GM23338 (cell line): ENCODE measurements around the gene PPM1E. TPM values are rescaled to one million over a fixed set of nuclear protein-coding genes. Genes with fewer than 3 reads are reported as not detected.

Experiments
- ATAC-seq: fragments of 200-7000 bp; cut with Tn5 transposase; 3 replicates; pipeline ENCODE4 v1.9.1; 2020
- DNase-seq: peaks from one replicate; pipeline ENCODE4 v3.0.0-alpha.2; 2015; ENCODE audit warnings: low spot score
- H2AFZ ChIP-seq: fragments of 200-600 bp; sonication (generic); 2 replicates; pipeline ENCODE4 v1.8.0; 2016; ENCODE audit warnings: antibody characterized with exemption, mild to moderate bottlenecking, moderate library complexity
- H3F3A ChIP-seq: fragments of 200-600 bp; sonication (generic); replicated peaks from 2 replicates; pipeline ENCODE4 v1.8.0; 2017; ENCODE audit warnings: antibody characterized with exemption, mixed run types, low read depth
- H3K27ac ChIP-seq: fragments of 200-600 bp; sonication (generic); 2 replicates; pipeline ENCODE4 v1.6.1; 2016; ENCODE audit warnings: low read depth
- H3K27me3 ChIP-seq: fragments of 200-600 bp; sonication (generic); 2 replicates; pipeline ENCODE4 v1.8.0; 2016; ENCODE audit warnings: mild to moderate bottlenecking, mixed run types, moderate library complexity; ENCODE audit not compliant: insufficient read depth
- H3K36me3 ChIP-seq: fragments of 200-600 bp; sonication (generic); 2 replicates; pipeline ENCODE4 v1.8.0; 2016; ENCODE audit warnings: mild to moderate bottlenecking; ENCODE audit not compliant: insufficient read depth
- H3K4me1 ChIP-seq: fragments of 200-600 bp; sonication (generic); 2 replicates; pipeline ENCODE4 v1.8.0; 2016; ENCODE audit warnings: mild to moderate bottlenecking, moderate library complexity; ENCODE audit not compliant: insufficient read depth
- H3K4me2 ChIP-seq: fragments of 200-600 bp; sonication (generic); 2 replicates; pipeline ENCODE4 v1.7.1; 2017; ENCODE audit warnings: mixed run types
- H3K4me3 ChIP-seq: fragments of 200-600 bp; sonication (generic); 2 replicates; pipeline ENCODE4 v1.6.1; 2016; ENCODE audit warnings: mixed run types
- H3K79me2 ChIP-seq: fragments of 200-600 bp; sonication (generic); replicated peaks from 2 replicates; pipeline ENCODE4 v1.8.0; 2017; ENCODE audit warnings: mild to moderate bottlenecking; ENCODE audit not compliant: insufficient read depth
- H3K9me2 ChIP-seq: fragments of 200-600 bp; sonication (generic); 2 replicates; pipeline ENCODE4 v1.8.0; 2017; ENCODE audit not compliant: insufficient read depth
- H4K20me1 ChIP-seq: fragments of 200-600 bp; sonication (generic); replicated peaks from 2 replicates; pipeline ENCODE4 v1.8.0; 2017; ENCODE audit warnings: mild to moderate bottlenecking; ENCODE audit not compliant: insufficient read depth
- H3K27ac Mint-ChIP-seq: 2 replicates; pipeline ENCODE4 v1.8.0; 2020; ENCODE audit warnings: inconsistent platforms, mild to moderate bottlenecking, moderate library complexity, mixed read lengths
- H3K27me3 Mint-ChIP-seq: 3 replicates; pipeline ENCODE4 v1.8.0; 2022; ENCODE audit warnings: low read depth, mild to moderate bottlenecking, moderate library complexity, mixed read lengths, inconsistent platforms; ENCODE audit not compliant: insufficient read depth, poor library complexity
- H3K36me3 Mint-ChIP-seq: 3 replicates; pipeline ENCODE4 v1.8.0; 2021; ENCODE audit warnings: low read depth, mild to moderate bottlenecking, inconsistent platforms, moderate library complexity, mixed read lengths
- H3K4me1 Mint-ChIP-seq: 3 replicates; pipeline ENCODE4 v1.8.0; 2020; ENCODE audit warnings: mild to moderate bottlenecking, inconsistent platforms, mixed read lengths
- H3K4me3 Mint-ChIP-seq: 3 replicates; pipeline ENCODE4 v1.8.0; 2021; ENCODE audit warnings: moderate library complexity, mild to moderate bottlenecking, inconsistent platforms, mixed read lengths
- H3K9me3 Mint-ChIP-seq: 3 replicates; pipeline ENCODE4 v1.8.0; 2020; ENCODE audit warnings: moderate library complexity, mild to moderate bottlenecking, inconsistent platforms, mixed read lengths
- CREB1 ChIP-seq: fragments of 250-450 bp; sonication (Bioruptor Pico); IDR thresholded peaks from 2 replicates; pipeline ENCODE4 v1.5.0; 2020; ENCODE audit warnings: low read depth, mild to moderate bottlenecking, moderate library complexity
- CTCF ChIP-seq, 2 experiments: fragments of 200-600 bp in 1 of 2; sonication (generic) in 1 of 2; conservative IDR thresholded peaks; 2 replicates each; pipeline versions ENCODE4 v1.5.1 to v1.6.1; 2016 to 2017; ENCODE audit warnings: antibody characterized with exemption in 2 of 2, low read depth in 2 of 2, mild to moderate bottlenecking in 2 of 2, moderate library complexity in 1 of 2
- ETS1 ChIP-seq: IDR thresholded peaks from 2 replicates; pipeline ENCODE4 v1.6.1; 2016; ENCODE audit warnings: antibody characterized with exemption
- EZH2 ChIP-seq: fragments of 200-600 bp; sonication (generic); IDR thresholded peaks from one replicate; pipeline ENCODE4 v1.8.0; 2017; ENCODE audit warnings: antibody characterized with exemption, mild to moderate bottlenecking, low read depth; ENCODE audit not compliant: unreplicated experiment
- EZH2phosphoT487 ChIP-seq: fragments of 200-600 bp; sonication (generic); IDR thresholded peaks from one replicate; pipeline ENCODE4 v1.8.1; 2018; ENCODE audit warnings: antibody characterized with exemption; ENCODE audit not compliant: unreplicated experiment
- JUNB ChIP-seq: IDR thresholded peaks from one replicate; pipeline ENCODE4 v1.6.1; 2016; ENCODE audit warnings: antibody characterized with exemption; ENCODE audit not compliant: unreplicated experiment
- NANOG ChIP-seq: IDR thresholded peaks from 2 replicates; pipeline ENCODE4 v1.6.1; 2016; ENCODE audit warnings: antibody characterized with exemption, borderline replicate concordance
- POLR2AphosphoS5 ChIP-seq: IDR thresholded peaks from 2 replicates; pipeline ENCODE4 v1.6.1; 2016; ENCODE audit warnings: antibody characterized with exemption, low read depth
- REST ChIP-seq: IDR thresholded peaks from one replicate; pipeline ENCODE4 v1.6.1; 2018; ENCODE audit warnings: antibody characterized with exemption; ENCODE audit not compliant: unreplicated experiment
- STAT1 ChIP-seq: IDR thresholded peaks from one replicate; pipeline ENCODE4 v1.6.1; 2016; ENCODE audit warnings: antibody characterized with exemption; ENCODE audit not compliant: unreplicated experiment
- ZNF114 ChIP-seq: fragments of 250-450 bp; sonication (Bioruptor Pico); IDR thresholded peaks from 2 replicates; pipeline ENCODE4 v1.5.0; 2020; ENCODE audit warnings: mild to moderate bottlenecking, moderate library complexity
- ZNF331 ChIP-seq: fragments of 250-450 bp; sonication (Bioruptor Pico); IDR thresholded peaks from 2 replicates; pipeline ENCODE4 v1.5.0; 2020; ENCODE audit warnings: low read depth, mild to moderate bottlenecking, moderate library complexity
- ZNF462 ChIP-seq: fragments of 250-450 bp; sonication (Bioruptor Pico); IDR thresholded peaks from 2 replicates; pipeline ENCODE4 v1.5.0; 2020; ENCODE audit warnings: mild to moderate bottlenecking, moderate library complexity
- polyA plus RNA-seq: library from polyadenylated mRNA; unstranded; fragments of >200 nt; fragmentation: Nextera tagmentation; extraction: Ambion mirVana; gene quantifications from 2 replicates; pipeline ENCODE4 v1.2.1, GENCODE V29; 2016
- total RNA-seq: library from RNA; depleted of rRNA; stranded (reverse); fragments of >200 nt; shearing (Covaris generic); gene quantifications from 2 replicates; pipeline ENCODE4 v1.2.3, GENCODE V29; 2014

The PPM1E gene
- total and polyA plus RNA-seq, 2 experiments from 2014 or later, result 2.1 to 13.8 TPM

- no peaks in the 10 kb centered on the region for H3K4me1 ChIP-seq
- no peak overlapping the region for H3K4me2 ChIP-seq
- H3K27ac Mint-ChIP-seq, result no peak overlapping the region
- no peaks in the 10 kb centered on the region for H3F3A ChIP-seq
- H3K79me2 ChIP-seq, result peaks cover 5% of the 10 kb centered on the region; the same call in 1 of the 2 replicates
- 0 out of 2 replicates have a peak, but pooled peaks cover 7% of the 10 kb centered on the region for H4K20me1 ChIP-seq
- H3K4me3 ChIP-seq, result no peak overlapping the region
- no peak for ATAC-seq
- TF ChIP-seq ZNF114 (CRISPR knock-in tag) (no peak), CREB1 (CRISPR knock-in tag) (no peak), ETS1 (no peak), NANOG (no peak), EZH2 (no peak), POLR2AphosphoS5 (no peak), ZNF331 (no peak), ZNF462 (CRISPR knock-in tag) (no peak), JUNB (no peak), STAT1 (no peak), REST (no peak), CTCF (conservative IDR thresholded peaks at IDR 0.05; ENCODE audit: low read depth in 2 of 2) (no peak), EZH2phosphoT487 (no peak)
- H3K27ac ChIP-seq, result no peak overlapping the region; the same call in 1 of the 2 replicates
- H3K27me3 Mint-ChIP-seq, result no peaks in the 10 kb centered on the region
- H3K27me3 ChIP-seq, result no peaks in the 10 kb centered on the region
- no peaks in the 10 kb centered on the region for H3K9me2 ChIP-seq
- no peak for DNase-seq
- no peaks in the 10 kb centered on the region; the same call in 2 of the 3 replicates for H3K9me3 Mint-ChIP-seq
- peaks cover 8% of the 10 kb centered on the region for H3K36me3 ChIP-seq
- no peaks in the 10 kb centered on the region for H3K4me1 Mint-ChIP-seq
- no peak overlapping the region for H3K4me3 Mint-ChIP-seq
- peaks cover 44% of the 10 kb centered on the region; the same call in 2 of the 3 replicates for H3K36me3 Mint-ChIP-seq
- no peak overlapping the region for H2AFZ ChIP-seq
Measured at GRCh38 chr17:59018019-59018418, 262.4 kb downstream of the PPM1E start.
